HG03103 (cell line): ENCODE results near the gene TMCC1.
"Not testable (repeated sequence)": the region's sequence is repeated elsewhere in the genome, so short reads cannot be mapped to it uniquely, and the experiment has no call there.

Experiments used
- ATAC-seq: cut with Tn5 transposase; IDR thresholded peaks from one replicate; pipeline ENCODE4 v1.9.1; 2021; ENCODE audit warnings: low read depth; ENCODE audit not compliant: unreplicated experiment

Gene TMCC1

GRCh38 chr3:129692743-129693142 is 200.8 kb downstream of the TMCC1 start:
- no peak for ATAC-seq

DNA sequence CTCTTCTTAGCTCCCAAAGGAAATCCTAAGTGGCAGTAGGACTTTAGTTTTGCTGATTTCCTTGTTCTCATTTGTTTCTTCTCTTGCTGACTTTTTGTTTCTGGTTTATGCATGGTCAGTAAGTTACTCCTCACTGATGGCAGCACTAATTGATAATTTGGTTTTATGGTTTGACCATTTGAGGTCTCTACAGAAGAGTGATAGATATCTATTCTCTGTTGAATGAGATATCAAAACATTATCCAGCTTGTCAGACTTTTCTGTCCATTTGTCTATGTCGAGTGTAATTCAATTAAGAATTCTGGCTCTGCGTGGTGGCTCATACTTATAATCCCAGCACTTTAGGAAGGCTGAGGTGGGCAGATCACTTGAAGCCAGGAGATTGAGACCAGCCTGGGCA is 202.5 kb downstream of the TMCC1 start:
- no peak for ATAC-seq

GRCh38 chr3:129690406-129690805 is 203.1 kb downstream of the TMCC1 start:
- peak; percentile 65 for ATAC-seq

DNA sequence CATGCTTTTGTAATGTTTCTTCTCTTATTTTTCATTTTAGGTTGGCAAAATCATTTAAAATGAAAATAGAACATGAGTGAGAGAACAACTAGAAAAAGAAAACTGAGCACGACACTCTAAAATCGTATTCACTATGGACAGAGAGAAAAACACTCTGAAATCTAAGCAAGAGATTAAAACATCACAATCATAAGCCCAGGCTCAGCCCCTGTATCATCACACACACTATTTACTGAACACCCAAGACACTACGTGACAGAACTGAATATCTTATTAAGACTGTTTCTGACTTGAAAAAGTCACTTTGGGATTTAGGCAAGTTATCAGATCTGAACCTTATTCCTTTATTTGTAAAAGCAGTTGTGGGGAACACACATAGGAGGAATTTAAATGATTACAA is 204.5 kb downstream of the TMCC1 start:
- ATAC-seq, result no peak

GRCh38 chr3:129688271-129688895 is 205.1 kb downstream of the TMCC1 start:
- no peak for ATAC-seq

DNA sequence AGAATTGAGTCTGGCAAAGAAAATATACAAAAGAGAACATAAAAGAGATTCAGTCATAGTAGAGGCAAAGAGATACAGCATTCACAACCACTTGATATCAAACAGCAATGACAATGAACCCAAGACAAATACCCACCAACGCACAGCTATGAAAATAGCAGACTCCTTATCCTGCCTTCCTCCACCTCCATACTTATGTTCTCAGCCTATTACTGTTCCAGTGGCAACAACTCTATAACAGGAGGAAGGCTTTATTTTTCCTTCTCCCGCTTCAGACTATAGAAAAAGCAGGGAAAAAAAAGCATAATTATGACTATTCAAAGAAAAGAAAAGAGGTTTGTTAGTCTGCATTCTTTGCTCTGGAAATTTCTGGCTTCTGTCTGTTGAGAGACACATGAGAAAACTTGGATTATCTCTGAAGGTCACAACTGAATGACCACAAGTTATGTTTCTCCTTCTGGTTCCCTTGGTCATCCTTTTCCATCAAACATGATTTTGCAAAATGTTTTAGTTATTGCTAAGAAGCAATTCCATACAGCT is 205.9 kb downstream of the TMCC1 start:
- ATAC-seq, result no peak

GRCh38 chr3:129686941-129687340 is 206.6 kb downstream of the TMCC1 start:
- ATAC-seq, result no peak

DNA sequence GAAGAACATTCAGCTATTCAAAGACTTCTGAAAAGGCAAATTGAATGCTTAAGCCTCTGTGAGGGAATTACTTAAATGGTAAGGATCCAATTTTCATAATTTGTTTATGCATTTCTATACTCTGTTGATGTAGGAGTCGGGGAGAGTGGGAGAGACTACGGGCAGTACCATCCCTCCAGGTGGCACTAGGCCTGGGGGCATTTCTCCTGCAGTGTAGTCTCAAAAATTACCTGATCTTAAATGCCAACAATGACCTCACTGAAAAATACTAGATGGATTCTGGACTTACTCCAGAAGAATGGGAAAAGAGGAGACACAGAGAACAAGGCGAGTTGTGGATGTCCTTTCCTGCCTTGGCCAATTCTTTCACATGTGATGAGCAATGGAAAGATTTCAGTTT is 209.2 kb downstream of the TMCC1 start:
- ATAC-seq, result no peak

- no peak for ATAC-seq
Measured at GRCh38 chr3:129683201-129683600, 210.3 kb downstream of the TMCC1 start.

- ATAC-seq, result no peak
Measured at GRCh38 chr3:129676985-129677384, 216.5 kb downstream of the TMCC1 start.

DNA sequence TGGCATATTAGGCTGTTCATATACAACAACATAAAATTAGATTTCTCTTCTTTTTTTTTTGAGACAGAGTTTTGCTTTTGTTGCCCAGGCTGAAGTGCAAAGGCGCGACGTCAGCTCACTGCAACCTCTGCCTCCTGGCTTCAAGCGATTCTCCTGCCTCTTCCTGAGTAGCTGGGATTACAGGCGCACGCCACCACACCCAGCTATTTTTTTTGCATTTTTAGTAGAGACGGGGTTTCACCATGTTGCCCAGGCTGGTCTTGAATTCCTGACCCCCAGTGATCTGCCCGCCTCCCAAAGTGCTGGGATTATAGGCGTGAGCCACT is 218.8 kb downstream of the TMCC1 start:
- not testable (repeated sequence) for ATAC-seq

DNA sequence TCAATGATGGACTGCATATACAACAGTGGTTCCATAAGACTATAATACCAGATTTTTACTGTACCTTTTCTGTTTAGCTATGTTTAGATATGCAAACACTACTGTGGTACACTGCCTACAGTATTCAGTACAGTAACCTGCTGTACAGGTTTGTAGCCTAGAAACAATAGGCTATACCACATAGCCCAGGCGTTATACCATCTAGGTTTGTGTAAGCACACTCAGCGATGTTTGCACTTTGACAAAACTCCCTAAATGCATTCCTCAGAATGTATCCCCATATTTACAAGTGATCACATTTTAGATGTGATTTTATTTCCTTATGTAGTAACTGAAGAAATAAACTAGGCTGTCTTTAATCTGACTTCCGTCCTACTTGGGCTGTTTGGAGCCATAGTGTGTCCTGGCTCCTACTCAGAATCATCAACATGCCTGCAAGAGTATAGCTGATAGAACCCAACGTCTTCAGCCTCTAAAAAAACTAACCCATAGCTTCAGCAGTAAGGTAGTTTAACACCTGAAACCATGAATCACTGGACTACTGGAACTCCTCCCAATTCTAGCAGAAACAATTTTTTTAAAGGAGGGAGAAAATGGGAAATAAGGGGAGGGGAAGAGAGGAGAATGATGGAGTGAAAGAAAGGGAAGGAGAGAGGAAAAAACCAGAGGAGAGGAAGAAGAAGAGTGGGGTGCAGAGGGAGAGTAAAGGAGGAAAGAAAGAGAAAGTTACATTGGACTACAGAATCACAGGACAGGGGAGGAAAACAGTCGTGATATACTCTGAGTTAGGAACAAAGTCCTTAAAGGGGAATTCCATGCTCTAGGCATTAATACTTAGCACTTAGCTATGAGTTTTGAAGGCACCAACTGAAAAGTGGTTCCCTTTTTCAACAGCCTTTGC is 219.4 kb downstream of the TMCC1 start:
- ATAC-seq, result no peak

- no peak for ATAC-seq
Measured at GRCh38 chr3:129673012-129673411, 220.5 kb downstream of the TMCC1 start.

DNA sequence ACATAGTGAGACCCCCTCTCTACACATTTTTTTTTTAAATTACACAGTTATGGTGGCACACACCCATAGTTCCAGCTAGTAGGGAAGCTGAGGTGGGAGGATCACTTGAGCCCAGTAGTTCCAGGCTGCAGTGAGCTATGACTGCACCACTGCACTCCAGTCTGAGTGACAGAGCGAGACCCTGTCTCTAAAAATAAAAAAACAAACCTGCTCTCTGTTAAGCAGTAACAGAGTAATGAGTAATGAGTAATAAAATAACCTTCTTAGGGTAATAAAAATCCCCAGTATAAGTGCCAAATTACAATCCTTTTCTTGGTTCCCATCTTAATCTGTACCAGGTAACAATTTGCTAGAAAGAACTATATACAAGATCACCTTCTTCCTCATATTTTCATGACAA is 221.1 kb downstream of the TMCC1 start:
- ATAC-seq, result no peak

GRCh38 chr3:129665024-129665768 is 228.3 kb downstream of the TMCC1 start:
- no peak for ATAC-seq

DNA sequence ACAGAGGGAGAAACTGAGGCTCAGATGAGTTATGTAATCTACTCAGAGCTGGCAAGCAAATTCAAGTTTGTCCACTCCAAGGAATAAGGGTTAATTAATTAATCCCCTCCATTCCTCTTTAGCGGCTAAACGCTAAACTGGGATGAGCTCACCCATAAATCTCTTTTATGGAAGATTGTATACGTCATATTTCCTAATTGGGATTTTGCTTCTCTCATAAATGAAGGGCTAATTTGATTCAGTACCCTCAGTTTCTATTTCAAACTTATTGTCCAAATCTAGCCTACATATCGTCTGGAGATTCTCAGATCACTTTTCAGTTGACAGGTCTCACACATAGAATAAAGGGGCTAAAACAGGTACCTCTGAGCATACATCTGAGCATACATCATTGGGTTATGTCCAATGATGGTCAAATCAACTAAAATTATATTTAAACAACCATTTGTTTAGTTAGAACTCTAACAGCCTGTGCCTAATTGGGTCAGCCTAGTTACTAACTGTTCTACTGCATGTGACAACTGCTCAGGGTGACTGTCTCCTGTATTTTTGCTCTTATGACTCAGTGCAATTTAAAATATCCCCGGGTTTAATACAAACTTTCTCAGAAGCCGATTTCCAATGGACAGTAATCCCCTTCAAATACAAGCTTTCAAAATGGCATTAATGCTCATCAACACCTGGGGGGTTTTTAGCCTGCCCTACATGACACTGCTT is 229.4 kb downstream of the TMCC1 start:
- no peak for ATAC-seq

DNA sequence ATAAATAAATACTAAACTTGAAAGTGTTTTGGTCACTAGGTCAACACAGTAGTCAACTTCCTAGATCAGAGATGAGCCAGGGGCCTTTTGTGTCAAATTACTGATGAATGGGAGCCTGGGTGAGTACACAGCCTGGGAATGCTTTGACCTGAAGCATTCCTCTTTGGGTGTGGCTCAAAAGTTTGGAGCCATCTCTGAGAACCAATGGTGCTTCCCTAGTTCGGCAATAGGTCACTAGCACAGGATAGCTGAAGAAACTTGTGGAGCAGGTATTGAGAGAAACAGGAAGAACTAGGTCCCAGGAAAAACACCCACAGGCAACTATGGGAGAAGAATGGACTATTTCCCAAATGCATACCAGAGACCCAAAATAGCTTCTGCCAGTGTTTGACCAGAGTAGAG is 230.5 kb downstream of the TMCC1 start:
- no peak for ATAC-seq

DNA sequence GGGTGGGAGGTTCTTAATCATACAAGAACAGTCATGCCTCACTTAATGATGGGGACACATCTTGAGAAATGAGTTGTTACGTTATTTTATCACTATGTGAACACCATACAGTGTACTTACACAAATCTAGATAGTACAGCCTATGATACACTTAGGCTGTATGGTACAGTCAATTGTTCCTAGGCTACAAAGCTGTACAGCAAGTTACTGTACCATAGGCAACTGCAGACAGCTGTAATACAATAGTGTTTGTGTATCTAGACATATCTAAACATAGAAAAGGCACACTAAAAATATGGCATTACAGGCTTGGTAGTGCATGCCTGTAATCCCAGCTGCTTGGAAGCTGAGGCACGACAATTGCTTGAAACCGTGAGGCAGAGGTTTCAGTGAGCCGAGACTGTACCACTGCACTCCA is 231.3 kb downstream of the TMCC1 start:
- ATAC-seq, result no peak

- no peak for ATAC-seq
Measured at GRCh38 chr3:129661766-129662165, 231.7 kb downstream of the TMCC1 start.

DNA sequence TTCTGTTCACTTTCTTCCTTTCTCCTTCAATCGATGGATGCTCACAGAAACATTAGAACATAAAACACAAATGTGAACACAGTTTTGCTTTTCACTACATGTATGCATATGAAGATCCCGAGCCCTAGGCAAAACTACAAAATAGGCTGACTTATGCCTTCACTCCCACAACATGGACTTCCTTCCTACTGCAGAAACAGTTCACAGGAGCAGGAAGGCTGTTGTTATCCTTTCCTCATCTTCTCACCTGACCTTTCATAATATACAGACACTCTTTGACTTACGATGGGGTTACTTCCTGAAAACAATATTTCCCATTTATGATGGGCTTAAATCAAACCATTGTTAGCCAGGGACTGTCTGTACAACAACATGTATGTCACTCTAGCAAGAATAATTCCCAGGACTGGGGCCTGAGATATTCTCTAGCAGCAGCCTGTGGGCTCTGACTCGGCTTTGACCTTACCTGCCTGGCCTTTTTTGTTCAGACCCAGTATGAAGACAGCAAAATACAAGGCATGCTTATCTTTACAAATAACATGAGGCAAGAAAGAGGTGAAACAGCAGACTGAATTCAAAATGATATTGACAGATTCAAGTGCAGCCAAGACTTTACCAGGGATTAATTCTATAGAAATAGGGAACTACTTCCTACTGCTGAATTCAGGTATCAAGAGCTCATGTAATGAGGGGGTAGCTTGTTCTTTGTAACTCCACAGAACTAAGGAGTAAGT is 235.2 kb downstream of the TMCC1 start:
- ATAC-seq, result no peak
